GM12878 (cell line): ENCODE data around the gene GDPD1. TPM values are rescaled to one million over a fixed set of nuclear protein-coding genes. Genes with fewer than 3 reads are reported as not detected.
A peak's percentile ranks its signal among the peaks of the same experiment; 100 is the strongest.

Experiments used
- ATAC-seq: fragments of 200-7000 bp; cut with Tn5 transposase; 3 replicates; pipeline ENCODE4 v1.9.1; 2020; ENCODE audit warnings: mild to moderate bottlenecking, moderate library complexity
- BruUV-seq: library from RNA; stranded (reverse); fragments of 400-500 nt; replicated peaks from 2 replicates; lab custom pipeline; 2021; lab: Mats Ljungman, UMichigan
- CTCF ChIA-PET: fragments of 300-600 bp; sonication (Branson Sonifier 250); formaldehyde crosslinking; extraction: SDS; loops from one replicate; lab custom pipeline; 2021; ENCODE audit warnings: inconsistent platforms; lab: Yijun Ruan, JAX
- POLR2A ChIA-PET: fragments of 350-600 bp; formaldehyde crosslinking; extraction: SDS; loops from one replicate; lab custom pipeline; 2021; ENCODE audit warnings: inconsistent platforms; lab: Charles Lee
- RAD21 ChIA-PET: fragments of 300-600 bp; sonication (Branson Sonifier 250); formaldehyde crosslinking; loops from one replicate; lab custom pipeline; 2023; ENCODE audit warnings: antibody characterized with exemption; ENCODE audit not compliant: unreplicated experiment; lab: Charles Lee
- SMC1A ChIA-PET: fragments of 300-600 bp; sonication (Branson Sonifier 250); formaldehyde crosslinking; loops from one replicate; lab custom pipeline; 2023; ENCODE audit not compliant: unreplicated experiment, uncharacterized antibody; lab: Charles Lee
- DNase-seq: peaks from one replicate; pipeline ENCODE4 v3.0.0-alpha.2; 2011; ENCODE audit warnings: low read depth, low spot score
- FAIRE-seq: peaks from 3 replicates; lab custom pipeline; 2011; peaks lifted over from hg19 to GRCh38; lab: Jason Lieb, UNC
- H2AFZ ChIP-seq: 2 replicates; pipeline ENCODE4 v1.6.0; 2011; ENCODE audit warnings: low read depth, low read length, control low read depth; ENCODE audit not compliant: control insufficient read depth
- H3K27ac ChIP-seq: 2 replicates; pipeline ENCODE4 v1.5.1; 2011; ENCODE audit warnings: control low read depth; ENCODE audit not compliant: control insufficient read depth, insufficient read depth
- H3K27me3 ChIP-seq, 2 experiments: replicated peaks in 1 of 2; 2 replicates each; pipeline versions ENCODE4 v1.6.0 to v1.6.1; 2011; ENCODE audit warnings: low read length in 1 of 2; ENCODE audit not compliant: control insufficient read depth in 2 of 2, insufficient read depth in 2 of 2
- H3K36me3 ChIP-seq, 2 experiments: 2 replicates each; pipeline ENCODE4 v1.5.1; 2011; ENCODE audit warnings: low read length in 1 of 2; ENCODE audit not compliant: control insufficient read depth in 2 of 2, insufficient read depth in 2 of 2
- H3K4me1 ChIP-seq: 2 replicates; pipeline ENCODE4 v1.6.1; 2011; ENCODE audit warnings: mild to moderate bottlenecking, low read length, moderate library complexity, mixed read lengths; ENCODE audit not compliant: control insufficient read depth, insufficient read depth
- H3K4me2 ChIP-seq: 2 replicates; pipeline ENCODE4 v1.6.0; 2011; ENCODE audit warnings: control low read depth; ENCODE audit not compliant: control insufficient read depth, insufficient read depth
- H3K4me3 ChIP-seq: fragments of 200-600 bp; sonication (generic); 2 replicates; pipeline ENCODE4 v1.5.1; 2016
- H3K79me2 ChIP-seq: 2 replicates; pipeline ENCODE4 v1.6.0; 2011; ENCODE audit warnings: low read length; ENCODE audit not compliant: control insufficient read depth, insufficient read depth
- H3K9ac ChIP-seq: 2 replicates; pipeline ENCODE4 v1.8.0; 2011; ENCODE audit warnings: low read length, control low read depth, mixed read lengths; ENCODE audit not compliant: control insufficient read depth, insufficient read depth
- H3K9me3 ChIP-seq: replicated peaks from 3 replicates; pipeline ENCODE4 v1.5.1; 2011; ENCODE audit warnings: mild to moderate bottlenecking, low read length; ENCODE audit not compliant: control insufficient read depth, insufficient read depth
- H4K20me1 ChIP-seq: 2 replicates; pipeline ENCODE4 v1.6.0; 2011; ENCODE audit not compliant: control insufficient read depth, insufficient read depth
- IRF4 ChIP-seq: IDR thresholded peaks from 2 replicates; pipeline ENCODE4 v1.6.1; 2011; ENCODE audit warnings: low read depth, low read length
- MEF2A ChIP-seq: IDR thresholded peaks from 2 replicates; pipeline ENCODE4 v1.6.1; 2011; ENCODE audit warnings: low read depth, mild to moderate bottlenecking, low read length, moderate library complexity; ENCODE audit not compliant: insufficient read depth
- MTA2 ChIP-seq: fragments of 450-650 bp; IDR thresholded peaks from 2 replicates; pipeline ENCODE4 v1.6.1; 2016; ENCODE audit warnings: low read depth, mild to moderate bottlenecking, moderate library complexity
- MYB ChIP-seq: fragments of 150-350 bp; IDR thresholded peaks from 2 replicates; pipeline ENCODE4 v1.6.1; 2014; ENCODE audit warnings: mild to moderate bottlenecking, low read depth, low read length, borderline replicate concordance
- PAX8 ChIP-seq: fragments of 450-650 bp; IDR thresholded peaks from 2 replicates; pipeline ENCODE4 v1.6.1; 2017; ENCODE audit warnings: mild to moderate bottlenecking, moderate library complexity
- SRF ChIP-seq, 2 experiments: IDR thresholded peaks; 2 replicates each; pipeline ENCODE4 v1.6.1; 2011; ENCODE audit warnings: low read depth in 2 of 2, low read length in 2 of 2, mild to moderate bottlenecking in 1 of 2, moderate library complexity in 1 of 2
- STAT3 ChIP-seq: IDR thresholded peaks from 2 replicates; pipeline ENCODE4 v1.6.1; 2011; ENCODE audit warnings: low read depth, low read length, improper control_type of control experiment
- SUZ12 ChIP-seq: fragments of 200-600 bp; sonication (generic); IDR thresholded peaks from one replicate; pipeline ENCODE4 v1.6.1; 2018; ENCODE audit warnings: antibody characterized with exemption, mild to moderate bottlenecking; ENCODE audit not compliant: unreplicated experiment
- WRNIP1 ChIP-seq: IDR thresholded peaks from 2 replicates; pipeline ENCODE4 v1.6.1; 2011; ENCODE audit warnings: low read depth, low read length, improper control_type of control experiment, borderline replicate concordance
- WGBS: methylation state at CpG from one replicate; pipeline ENCODE4 v1.1.6; 2016; ENCODE audit warnings: low lambda C conversion rate; ENCODE audit not compliant: insufficient replicate concordance, insufficient coverage; ENCODE audit errors: missing lambda C conversion rate; 5-methylcytosine and 5-hydroxymethylcytosine counted together
- in situ Hi-C: fragments of 300-500 bp; cut with MboI; formaldehyde crosslinking; loops from 9 replicates; pipeline ENCODE4 v1.14.3; 2018; ENCODE audit warnings: mixed read lengths
- intact Hi-C: fragments of 100-400 bp; cut with micrococcal nuclease; formaldehyde crosslinking; loops from one replicate; pipeline ENCODE4 v1.14.2; 2022; ENCODE audit not compliant: unreplicated experiment
- polyA plus RNA-seq, 11 experiments: library from polyadenylated mRNA; depleted of rRNA in 4 of 11; unstranded in 6 of 11; stranded (reverse) in 5 of 11; fragments of >200 nt; fragmentation: Nextera tagmentation in 4 of 11; fragmentation: Illumina TruSeq in 1 of 11; extraction: Ambion mirVana in 4 of 11; extraction: Trizol in 1 of 11; gene quantifications; 1 replicate in 1 of 11; 2 replicates in 10 of 11; pipeline versions ENCODE4 v1.2.1 to v1.2.3, GENCODE V29; 2011 to 2016; ENCODE audit warnings: inconsistent platforms in 2 of 11, missing spikeins in 2 of 11, low read depth in 1 of 11
- total RNA-seq, 4 experiments: library from RNA; depleted of rRNA in 3 of 4; stranded (reverse); fragments of >200 nt in 3 of 4; fragmentation: Illumina TruSeq in 1 of 4; extraction: Trizol in 1 of 4; gene quantifications; 2 replicates each; pipeline versions ENCODE4 v1.2.1 to v1.2.3, GENCODE V29; 2013 to 2021
- TF ChIP-seq, protein P1 (sequence below): IDR thresholded peaks from 2 replicates; pipeline ENCODE4 v1.6.1; 2012; ENCODE audit warnings: low read depth, low read length, improper control_type of control experiment

The GDPD1 gene
- total and polyA plus RNA-seq, 10 of the 15 experiments (the other 5 are each of a cell fraction or from before 2014, with no cell fraction given) = 0.18 to 1.6 (median 0.69) TPM

DNA sequence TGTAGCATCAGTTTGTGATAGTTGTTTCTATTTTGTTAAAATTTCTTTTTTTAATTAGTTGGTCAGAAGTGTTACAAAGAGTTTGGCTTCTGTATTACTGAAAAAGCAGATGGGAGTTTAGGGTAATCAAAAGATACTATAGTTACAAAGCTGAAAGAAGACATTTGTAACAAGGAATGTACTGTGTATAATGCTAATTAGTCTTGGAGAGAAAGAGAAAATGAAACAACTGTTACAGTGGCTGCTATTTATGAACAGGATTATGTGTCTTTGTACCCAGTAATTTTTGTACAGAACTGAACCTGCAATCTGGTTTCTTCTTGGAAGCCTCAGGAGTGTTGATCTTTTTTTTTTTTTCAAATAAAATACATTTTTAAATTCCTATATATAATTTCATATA, 14.3 kb downstream of the GDPD1 start:
- FAIRE-seq = no peak
- Histone ChIP-seq H3K36me3 (no peaks in the 10 kb centered on the region), H3K27me3 (no peaks in the 10 kb centered on the region), H3K9ac (no peak overlapping the region), H2AFZ (peak overlapping the region; percentile 37), H4K20me1 (no peaks in the 10 kb centered on the region), H3K9me3 (no peaks in the 10 kb centered on the region), H3K4me1 (no peaks in the 10 kb centered on the region), H3K4me2 (0 out of 2 replicates have a peak overlapping the region, but pooled peaks have one; percentile 35), H3K27ac (no peak overlapping the region), H3K79me2 (no peaks in the 10 kb centered on the region), H3K4me3 (no peak overlapping the region)
- DNase-seq = no peak
- in situ Hi-C loops (no loop called here), intact Hi-C loops (no loop called here)
- CTCF ChIA-PET = interaction anchor here (0.6 kb wide), 1 partner anchor 1207 kb away, joined by 3 read pairs; no protein-coding TSS in a partner anchor
- RAD21 ChIA-PET = interaction anchor here (0.6 kb wide), 1 partner anchor 14 kb away, joined by 3 read pairs; the partner anchor contains the start of gene GDPD1
- POLR2A ChIA-PET = no interaction called here
- SMC1A ChIA-PET = interaction anchor here (0.6 kb wide), 1 partner anchor 290 kb away, joined by 3 read pairs; no protein-coding TSS in a partner anchor
- peak; percentile 78 for ATAC-seq
- no TSS peak for BruUV-seq
- TF ChIP-seq PAX8 (no peak), MTA2 (0 out of 2 replicates have a peak, but pooled peaks have one; percentile 39)

DNA sequence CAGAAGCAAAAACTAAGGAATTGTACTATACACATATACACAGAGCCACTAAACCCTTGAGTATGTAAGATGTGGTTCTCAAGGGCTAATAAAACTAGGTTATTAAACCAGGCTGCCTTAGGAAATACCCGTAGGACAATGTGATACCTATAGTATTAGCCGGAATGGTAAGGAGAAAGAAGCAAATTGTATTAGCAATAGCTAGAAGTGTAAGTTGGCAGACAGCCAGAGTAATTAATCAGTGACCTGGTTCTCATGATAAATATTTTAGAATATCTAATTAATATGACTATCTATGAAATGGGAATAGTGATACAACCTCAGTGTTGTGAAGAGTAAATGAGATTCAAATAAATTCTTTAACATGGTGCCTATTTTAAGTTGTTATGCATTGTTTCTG, 18.6 kb downstream of the GDPD1 start:
- no peak overlapping the region for H3K9ac ChIP-seq
- no peak overlapping the region for H3K4me3 ChIP-seq
- ChIA-PET SMC1A (interaction anchor here (1.2 kb wide), 1 partner anchor 14 kb away, joined by 3 read pairs; no protein-coding TSS in a partner anchor), POLR2A (no interaction called here), CTCF (interaction anchor here (0.8 kb wide), 1 partner anchor 11 kb away, joined by 4 read pairs; no protein-coding TSS in a partner anchor), RAD21 (interaction anchor here (0.6 kb wide), 1 partner anchor 10 kb away, joined by 3 read pairs; no protein-coding TSS in a partner anchor)
- in situ Hi-C loops (no loop called here), intact Hi-C loops (no loop called here)
- WGBS = 93% methylated on average over 2 of the region's 2 CpGs
- no peak for FAIRE-seq
- no peaks in the 10 kb centered on the region for H3K36me3 ChIP-seq
- H3K4me2 ChIP-seq = no peak overlapping the region
- TF ChIP-seq SUZ12 = no peak
- TF ChIP-seq MYB = no peak
- TF ChIP-seq SRF (IDR thresholded peaks at IDR 0.05; ENCODE audit: low read depth in 2 of 2, low read length in 2 of 2) = no peak
- TF ChIP-seq, protein P1, sequence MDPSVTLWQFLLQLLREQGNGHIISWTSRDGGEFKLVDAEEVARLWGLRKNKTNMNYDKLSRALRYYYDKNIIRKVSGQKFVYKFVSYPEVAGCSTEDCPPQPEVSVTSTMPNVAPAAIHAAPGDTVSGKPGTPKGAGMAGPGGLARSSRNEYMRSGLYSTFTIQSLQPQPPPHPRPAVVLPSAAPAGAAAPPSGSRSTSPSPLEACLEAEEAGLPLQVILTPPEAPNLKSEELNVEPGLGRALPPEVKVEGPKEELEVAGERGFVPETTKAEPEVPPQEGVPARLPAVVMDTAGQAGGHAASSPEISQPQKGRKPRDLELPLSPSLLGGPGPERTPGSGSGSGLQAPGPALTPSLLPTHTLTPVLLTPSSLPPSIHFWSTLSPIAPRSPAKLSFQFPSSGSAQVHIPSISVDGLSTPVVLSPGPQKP = no peak
- no peak for TF ChIP-seq MEF2A
- TF ChIP-seq IRF4 = no peak
- no peak for TF ChIP-seq STAT3
- no peak for TF ChIP-seq WRNIP1
- ATAC-seq = no peak
- H3K9me3 ChIP-seq = no peaks in the 10 kb centered on the region
- H4K20me1 ChIP-seq = no peaks in the 10 kb centered on the region
- no peak overlapping the region for H3K27ac ChIP-seq
- H3K4me1 ChIP-seq = no peaks in the 10 kb centered on the region
- no peak for DNase-seq
- no TSS peak for BruUV-seq
- no peaks in the 10 kb centered on the region for H3K79me2 ChIP-seq
- no peaks in the 10 kb centered on the region for H3K27me3 ChIP-seq
- no peak overlapping the region for H2AFZ ChIP-seq
